HCT116 (cell line): ENCODE results near the gene TMEM150A.

Experiments used
- CEBPB ChIP-seq: IDR thresholded peaks from 2 replicates; pipeline ENCODE4 v1.6.1; 2012; ENCODE audit warnings: low read depth
- CTCF ChIP-seq, 3 experiments: fragments of 200-600 bp in 1 of 3; sonication (generic) in 1 of 3; IDR thresholded peaks in 2 of 3; conservative IDR thresholded peaks in 1 of 3; 2 replicates each; pipeline ENCODE4 v1.5.1; 2012 to 2017; ENCODE audit warnings: low read depth in 2 of 3, low read length in 2 of 3, antibody characterized with exemption in 1 of 3, borderline replicate concordance in 1 of 3, control low read depth in 1 of 3, mild to moderate bottlenecking in 1 of 3, mixed read lengths in 1 of 3, mixed run types in 1 of 3, moderate library complexity in 1 of 3; ENCODE audit not compliant: insufficient read depth in 1 of 3
- ELF1 ChIP-seq: IDR thresholded peaks from 2 replicates; pipeline ENCODE4 v1.6.1; 2012; ENCODE audit warnings: low read depth, borderline replicate concordance
- EZH2 ChIP-seq: fragments of 200-600 bp; sonication (generic); IDR thresholded peaks from 2 replicates; pipeline ENCODE4 v1.6.1; 2017; ENCODE audit warnings: antibody characterized with exemption, mixed run types
- POLR2A ChIP-seq: IDR thresholded peaks from 2 replicates; pipeline ENCODE4 v1.7.0; 2011; ENCODE audit warnings: borderline replicate concordance; ENCODE audit not compliant: insufficient read depth, insufficient read length; ENCODE audit errors: extremely low read depth
- POLR2AphosphoS5 ChIP-seq: IDR thresholded peaks from 2 replicates; pipeline ENCODE4 v1.6.1; 2011; ENCODE audit warnings: mild to moderate bottlenecking, low read depth, low read length, moderate library complexity
- TCF7L2 ChIP-seq: IDR thresholded peaks from 2 replicates; pipeline ENCODE4 v1.7.0; 2011; ENCODE audit warnings: borderline replicate concordance, inconsistent platforms; ENCODE audit not compliant: insufficient read depth, insufficient read length; ENCODE audit errors: extremely low read depth
- YY1 ChIP-seq: IDR thresholded peaks from 2 replicates; pipeline ENCODE4 v1.6.1; 2011; ENCODE audit warnings: low read length, low read depth, moderate library complexity, mild to moderate bottlenecking; ENCODE audit not compliant: insufficient replicate concordance; ENCODE audit errors: extremely low read depth

- TF ChIP-seq CTCF (IDR thresholded peaks at IDR 0.05 in 2 of 3, conservative IDR thresholded peaks at IDR 0.05 in 1 of 3; ENCODE audit: borderline replicate concordance in 1 of 3, insufficient read depth in 1 of 3, low read depth in 2 of 3, low read length in 2 of 3) (peak; percentile 31 to 65 (median 59); a peak in 5 of 6 replicates), EZH2 (no peak), POLR2AphosphoS5 (no peak), ELF1 (no peak), CEBPB (no peak), POLR2A (no peak), YY1 (no peak), TCF7L2 (no peak)
These were observed 46.1 kb upstream of the TMEM150A start for GRCh38 chr2:85648619-85649018.
